ENCODE measurements around the gene SNAPC2.
"Not testable (repeated sequence)": the region's sequence is repeated elsewhere in the genome, so short reads cannot be mapped to it uniquely, and the experiment has no call there.

Gene SNAPC2

GRCh38 chr19:7888826-7889217 is 31.3 kb upstream of the SNAPC2 start:
- no peak for DNase-seq (ENCODE audit: low read depth in 2 of 2)

- not testable (repeated sequence) for DNase-seq (ENCODE audit: low read depth in 2 of 2)
Measured at GRCh38 chr19:7893362-7894101, 26.6 kb upstream of the SNAPC2 start.

- no peak for DNase-seq (ENCODE audit: low read depth in 2 of 2)
Measured at GRCh38 chr19:7894612-7895309, 25.4 kb upstream of the SNAPC2 start.

- DNase-seq (ENCODE audit: low read depth in 2 of 2): no peak
Measured at GRCh38 chr19:7895565-7895964, 24.6 kb upstream of the SNAPC2 start.

- DNase-seq (ENCODE audit: low read depth in 2 of 2): no peak
Measured at GRCh38 chr19:7897292-7897691, 22.8 kb upstream of the SNAPC2 start.

GRCh38 chr19:7898967-7899366 is 21.2 kb upstream of the SNAPC2 start:
- DNase-seq (ENCODE audit: low read depth in 2 of 2): no peak

- no peak for DNase-seq (ENCODE audit: low read depth in 2 of 2)
Measured at GRCh38 chr19:7899751-7900378, 20.3 kb upstream of the SNAPC2 start.

- DNase-seq (ENCODE audit: low read depth in 2 of 2): no peak
Measured at GRCh38 chr19:7900401-7900870, 19.7 kb upstream of the SNAPC2 start.

GRCh38 chr19:7900931-7901330 is 19.2 kb upstream of the SNAPC2 start:
- DNase-seq (ENCODE audit: low read depth in 2 of 2): no peak

- no peak for DNase-seq (ENCODE audit: low read depth in 2 of 2)
Measured at GRCh38 chr19:7901337-7901736, 18.8 kb upstream of the SNAPC2 start.

- DNase-seq (ENCODE audit: low read depth in 2 of 2): no peak
Measured at GRCh38 chr19:7902796-7903243, 17.3 kb upstream of the SNAPC2 start.

- DNase-seq (ENCODE audit: low read depth in 2 of 2): peak; percentile 100
Measured at GRCh38 chr19:7903244-7904073, 16.7 kb upstream of the SNAPC2 start, which contains the start of gene MAP2K7. MAP2K7 (plus strand) TSS chr19:7903877; CDS start chr19:7903945, 68 bp downstream.

GRCh38 chr19:7904074-7905020 is 15.8 kb upstream of the SNAPC2 start:
- DNase-seq (ENCODE audit: low read depth in 2 of 2): peak; percentile 37 to 39

- no peak for DNase-seq (ENCODE audit: low read depth in 2 of 2)
Measured at GRCh38 chr19:7905268-7905667, 14.9 kb upstream of the SNAPC2 start.

- no peak for DNase-seq (ENCODE audit: low read depth in 2 of 2)
Measured at GRCh38 chr19:7905859-7906258, 14.3 kb upstream of the SNAPC2 start.

- DNase-seq (ENCODE audit: low read depth in 2 of 2): no peak
Measured at GRCh38 chr19:7907122-7907521, 13.0 kb upstream of the SNAPC2 start.

- no peak for DNase-seq (ENCODE audit: low read depth in 2 of 2)
Measured at GRCh38 chr19:7907544-7907943, 12.6 kb upstream of the SNAPC2 start.

- no peak for DNase-seq (ENCODE audit: low read depth in 2 of 2)
Measured at GRCh38 chr19:7908078-7908699, 11.9 kb upstream of the SNAPC2 start.

GRCh38 chr19:7908742-7909461 is 11.2 kb upstream of the SNAPC2 start:
- DNase-seq (ENCODE audit: low read depth in 2 of 2): no peak
